GM23248 (cell line): ENCODE data around the gene ZNF580. TPM values are rescaled to one million over a fixed set of nuclear protein-coding genes. Genes with fewer than 3 reads are reported as not detected.

Experiments used
- DNase-seq: peaks from one replicate; pipeline ENCODE4 v3.0.0-alpha.2; 2015
- H2AFZ ChIP-seq: fragments of 200-600 bp; sonication (generic); 2 replicates; pipeline ENCODE4 v1.6.1; 2016; ENCODE audit warnings: antibody characterized with exemption
- H3F3A ChIP-seq: fragments of 200-600 bp; sonication (generic); 2 replicates; pipeline ENCODE4 v1.6.1; 2016; ENCODE audit warnings: mild to moderate bottlenecking, antibody characterized with exemption, mixed run types; ENCODE audit not compliant: insufficient read depth
- H3K27ac ChIP-seq: fragments of 200-600 bp; sonication (generic); 2 replicates; pipeline ENCODE4 v1.5.1; 2016; ENCODE audit warnings: mild to moderate bottlenecking
- H3K27me3 ChIP-seq: fragments of 200-600 bp; sonication (generic); replicated peaks from 2 replicates; pipeline ENCODE4 v1.6.1; 2016; ENCODE audit warnings: mild to moderate bottlenecking; ENCODE audit not compliant: insufficient read depth
- H3K36me3 ChIP-seq: fragments of 200-600 bp; sonication (generic); 2 replicates; pipeline ENCODE4 v1.6.1; 2016; ENCODE audit warnings: low read depth, mild to moderate bottlenecking
- H3K4me1 ChIP-seq: fragments of 200-600 bp; sonication (generic); 2 replicates; pipeline ENCODE4 v1.6.1; 2016; ENCODE audit warnings: mild to moderate bottlenecking; ENCODE audit not compliant: insufficient read depth
- H3K4me2 ChIP-seq: fragments of 200-600 bp; sonication (generic); one replicate; pipeline ENCODE4 v1.6.1; 2016; ENCODE audit warnings: mild to moderate bottlenecking; ENCODE audit not compliant: unreplicated experiment
- H3K4me3 ChIP-seq: fragments of 200-600 bp; sonication (generic); 2 replicates; pipeline ENCODE4 v1.5.1; 2016; ENCODE audit warnings: mild to moderate bottlenecking
- H3K79me2 ChIP-seq: fragments of 200-600 bp; sonication (generic); 2 replicates; pipeline ENCODE4 v1.6.1; 2016; ENCODE audit warnings: mild to moderate bottlenecking; ENCODE audit not compliant: insufficient read depth
- H3K9ac ChIP-seq: fragments of 200-600 bp; sonication (generic); 2 replicates; pipeline ENCODE4 v1.6.1; 2016; ENCODE audit warnings: mild to moderate bottlenecking
- H3K9me2 ChIP-seq: fragments of 200-600 bp; sonication (generic); 2 replicates; pipeline ENCODE4 v1.6.1; 2016; ENCODE audit warnings: mixed run types, mild to moderate bottlenecking, moderate library complexity; ENCODE audit not compliant: insufficient read depth
- H3K9me3 ChIP-seq: fragments of 200-600 bp; sonication (generic); one replicate; pipeline ENCODE4 v1.6.1; 2017; ENCODE audit warnings: low read depth
- H4K20me1 ChIP-seq: fragments of 200-600 bp; sonication (generic); 2 replicates; pipeline ENCODE4 v1.6.0; 2016; ENCODE audit not compliant: insufficient read depth
- EZH2 ChIP-seq: fragments of 200-600 bp; sonication (generic); IDR thresholded peaks from 2 replicates; pipeline ENCODE4 v1.6.1; 2018; ENCODE audit warnings: antibody characterized with exemption, mild to moderate bottlenecking; ENCODE audit not compliant: insufficient read depth, poor library complexity, severe bottlenecking
- EZH2phosphoT487 ChIP-seq: fragments of 200-600 bp; sonication (generic); IDR thresholded peaks from 2 replicates; pipeline ENCODE4 v1.6.1; 2018; ENCODE audit warnings: antibody characterized with exemption, moderate library complexity, mild to moderate bottlenecking, low read depth; ENCODE audit not compliant: insufficient read depth
- WGBS, 2 experiments: methylation state at CpG; one replicate each; pipeline ENCODE4 v1.1.6; 2015 to 2017; ENCODE audit warnings: low lambda C conversion rate in 2 of 2, low coverage in 1 of 2; ENCODE audit errors: missing lambda C conversion rate in 2 of 2; 5-methylcytosine and 5-hydroxymethylcytosine counted together
- in situ Hi-C: fragments of 300-500 bp; cut with MboI; formaldehyde crosslinking; loops from 2 replicates; pipeline ENCODE4 v1.15.0; 2020
- polyA plus RNA-seq: library from polyadenylated mRNA; unstranded; fragments of >200 nt; fragmentation: Nextera tagmentation; extraction: Ambion mirVana; gene quantifications from 2 replicates; pipeline ENCODE4 v1.2.1, GENCODE V29; 2016
- total RNA-seq: library from RNA; depleted of rRNA; stranded (reverse); fragments of >200 nt; shearing (Covaris generic); gene quantifications from 2 replicates; pipeline ENCODE4 v1.2.3, GENCODE V29; 2014

ZNF580 gene
- total and polyA plus RNA-seq, 2 experiments from 2014 or later, result 11.7 to 44.0 TPM

GRCh38 chr19:55687281-55688201, 46.7 kb downstream of the ZNF580 start:
- peaks cover 59% of the 10 kb centered on the region for H3K79me2 ChIP-seq
- H3K4me3 ChIP-seq, result no peak overlapping the region
- no peaks in the 10 kb centered on the region for H4K20me1 ChIP-seq
- H3K9me3 ChIP-seq, result no peaks in the 10 kb centered on the region
- H3K27me3 ChIP-seq, result no peaks in the 10 kb centered on the region
- H3K9me2 ChIP-seq, result no peaks in the 10 kb centered on the region
- TF ChIP-seq EZH2 (no peak), EZH2phosphoT487 (no peak)
- no peak overlapping the region for H2AFZ ChIP-seq
- no peak for DNase-seq
- in situ Hi-C loops, result no loop called here
- no peak overlapping the region for H3K27ac ChIP-seq
- no peaks in the 10 kb centered on the region; the same call in 1 of the 2 replicates for H3K36me3 ChIP-seq
- H3K4me1 ChIP-seq, result no peaks in the 10 kb centered on the region
- no peak overlapping the region for H3K4me2 ChIP-seq
- 88 to 90% methylated on average over 18 to 21 of the region's 22 CpGs for WGBS, 2 experiments
- H3K9ac ChIP-seq, result no peak overlapping the region
- no peaks in the 10 kb centered on the region for H3F3A ChIP-seq

GRCh38 chr19:55688422-55689218, 47.8 kb downstream of the ZNF580 start:
- TF ChIP-seq EZH2, result no peak
- TF ChIP-seq EZH2phosphoT487, result no peak
- Histone ChIP-seq H3K36me3 (no peaks in the 10 kb centered on the region; the same call in 1 of the 2 replicates), H3K9ac (no peak overlapping the region), H3K4me3 (no peak overlapping the region), H3K4me2 (no peak overlapping the region), H3K27me3 (no peaks in the 10 kb centered on the region), H3K4me1 (no peaks in the 10 kb centered on the region), H3K79me2 (peaks cover 48% of the 10 kb centered on the region), H2AFZ (no peak overlapping the region), H3K9me2 (no peaks in the 10 kb centered on the region), H3F3A (no peaks in the 10 kb centered on the region), H3K9me3 (no peaks in the 10 kb centered on the region), H4K20me1 (no peaks in the 10 kb centered on the region), H3K27ac (no peak overlapping the region)
- 76 to 78% methylated on average over 17 to 27 of the region's 27 CpGs for WGBS, 2 experiments
- DNase-seq, result no peak
- in situ Hi-C loops, result no loop called here

- in situ Hi-C loops, result no loop called here
- Histone ChIP-seq H3K27ac (no peak overlapping the region), H3K9me3 (no peaks in the 10 kb centered on the region), H3K79me2 (peaks cover 39% of the 10 kb centered on the region), H3K27me3 (no peaks in the 10 kb centered on the region), H4K20me1 (no peaks in the 10 kb centered on the region), H3K9me2 (no peaks in the 10 kb centered on the region), H3K36me3 (no peaks in the 10 kb centered on the region), H3K4me1 (no peaks in the 10 kb centered on the region), H3K4me2 (no peak overlapping the region), H3K4me3 (no peak overlapping the region), H3K9ac (no peak overlapping the region), H2AFZ (no peak overlapping the region), H3F3A (no peaks in the 10 kb centered on the region)
- 90 to 94% methylated on average over 21 to 35 of the region's 35 CpGs for WGBS, 2 experiments
- TF ChIP-seq EZH2, result no peak
- DNase-seq, result no peak
Measured at GRCh38 chr19:55689411-55690108, 48.8 kb downstream of the ZNF580 start.

- Histone ChIP-seq H3K9me2 (no peaks in the 10 kb centered on the region), H2AFZ (no peak overlapping the region), H3F3A (no peaks in the 10 kb centered on the region), H3K79me2 (peaks cover 32% of the 10 kb centered on the region), H3K27ac (no peak overlapping the region), H3K4me3 (no peak overlapping the region), H3K36me3 (no peaks in the 10 kb centered on the region), H3K27me3 (no peaks in the 10 kb centered on the region), H3K4me1 (no peaks in the 10 kb centered on the region), H4K20me1 (no peaks in the 10 kb centered on the region), H3K9me3 (no peaks in the 10 kb centered on the region), H3K4me2 (no peak overlapping the region), H3K9ac (no peak overlapping the region)
- no peak for DNase-seq
- WGBS, 2 experiments, result 92% methylated on average over 24 of the region's 25 CpGs
- TF ChIP-seq EZH2phosphoT487 (no peak), EZH2 (no peak)
- in situ Hi-C loops, result no loop called here
Measured at GRCh38 chr19:55690109-55690768, 49.4 kb downstream of the ZNF580 start.
